Fibroblast of lung (primary cell): ENCODE measurements around the gene IL3. TPM values are rescaled to one million over a fixed set of nuclear protein-coding genes. Genes with fewer than 3 reads are reported as not detected.

Experiments used
- DNase-seq, 2 donors: peaks; one replicate each; pipeline versions ENCODE4 v3.0.0 to v3.0.0-alpha.2; 2010; ENCODE audit warnings: low read depth in 2 of 2
- H2AFZ ChIP-seq: 2 replicates; pipeline ENCODE4 v1.5.1; 2012; ENCODE audit warnings: low read length, control low read depth, inconsistent platforms
- H3K27ac ChIP-seq: 2 replicates; pipeline ENCODE4 v1.5.1; 2011; ENCODE audit warnings: low read length, control low read depth; ENCODE audit not compliant: insufficient read depth
- H3K27me3 ChIP-seq: 2 replicates; pipeline ENCODE4 v1.5.1; 2011; ENCODE audit warnings: mild to moderate bottlenecking, low read length; ENCODE audit not compliant: control insufficient read depth, insufficient read depth
- H3K36me3 ChIP-seq: 2 replicates; pipeline ENCODE4 v1.5.1; 2011; ENCODE audit warnings: low read length; ENCODE audit not compliant: control insufficient read depth, insufficient read depth
- H3K4me1 ChIP-seq: 2 replicates; pipeline ENCODE4 v1.5.1; 2011; ENCODE audit warnings: low read length; ENCODE audit not compliant: control insufficient read depth, insufficient read depth; ENCODE audit errors: extremely low read depth
- H3K4me2 ChIP-seq: 2 replicates; pipeline ENCODE4 v1.5.1; 2011; ENCODE audit warnings: low read length, control low read depth; ENCODE audit not compliant: insufficient read depth; ENCODE audit errors: extremely low read depth
- H3K4me3 ChIP-seq, 4 experiments: fragments of 200-600 bp in 1 of 4; sonication (generic) in 1 of 4; replicated peaks in 1 of 4; 2 replicates each; pipeline ENCODE4 v1.5.1; 2011 to 2016; ENCODE audit warnings: low read length in 4 of 4, low read depth in 3 of 4, mild to moderate bottlenecking in 3 of 4, control low read depth in 2 of 4, inconsistent platforms in 1 of 4, mixed read lengths in 1 of 4; ENCODE audit not compliant: insufficient read depth in 1 of 4; ENCODE audit errors: control extremely low read depth in 1 of 4
- H3K79me2 ChIP-seq: 2 replicates; pipeline ENCODE4 v1.5.1; 2012; ENCODE audit warnings: mild to moderate bottlenecking, low read length, inconsistent platforms; ENCODE audit not compliant: control insufficient read depth, insufficient read depth
- H3K9ac ChIP-seq: 2 replicates; pipeline ENCODE4 v1.5.1; 2011; ENCODE audit warnings: mild to moderate bottlenecking, low read length, control low read depth; ENCODE audit not compliant: insufficient read depth
- H3K9me3 ChIP-seq: 2 replicates; pipeline ENCODE4 v1.5.1; 2012; ENCODE audit warnings: low read depth, low read length; ENCODE audit not compliant: control insufficient read depth, insufficient read depth
- H4K20me1 ChIP-seq: 2 replicates; pipeline ENCODE4 v1.5.1; 2011; ENCODE audit warnings: low read length; ENCODE audit not compliant: control insufficient read depth, insufficient read depth; ENCODE audit errors: extremely low read depth
- EZH2 ChIP-seq: IDR thresholded peaks from 2 replicates; pipeline ENCODE4 v1.5.1; 2012; ENCODE audit warnings: low read length, control low read depth, mild to moderate bottlenecking; ENCODE audit errors: missing control alignments
- polyA plus RNA-seq, 2 donors: library from polyadenylated mRNA; depleted of rRNA in 1 of 2; stranded (reverse) in 1 of 2; unstranded in 1 of 2; fragments of >200 nt; gene quantifications; 2 replicates each; pipeline ENCODE4 v1.2.1, GENCODE V29; 2011 to 2012; ENCODE audit warnings: missing spikeins in 1 of 2
- total RNA-seq: library from RNA; depleted of rRNA; stranded (reverse); fragments of >200 nt; gene quantifications from 2 replicates; pipeline ENCODE4 v1.2.1, GENCODE V29; 2014
- TF ChIP-seq, protein P1 (sequence below), 2 donors: IDR thresholded peaks in 1 of 2; conservative IDR thresholded peaks in 1 of 2; 1 replicate in 1 of 2; 2 replicates in 1 of 2; pipeline ENCODE4 v1.5.1; 2011 to 2012; ENCODE audit warnings: low read length in 2 of 2, control low read depth in 1 of 2, inconsistent platforms in 1 of 2, low read depth in 1 of 2, mild to moderate bottlenecking in 1 of 2

Gene IL3
- total and polyA plus RNA-seq, 2 donors (not counting 1 experiment from before 2014, with no cell fraction given), result not detected

DNA sequence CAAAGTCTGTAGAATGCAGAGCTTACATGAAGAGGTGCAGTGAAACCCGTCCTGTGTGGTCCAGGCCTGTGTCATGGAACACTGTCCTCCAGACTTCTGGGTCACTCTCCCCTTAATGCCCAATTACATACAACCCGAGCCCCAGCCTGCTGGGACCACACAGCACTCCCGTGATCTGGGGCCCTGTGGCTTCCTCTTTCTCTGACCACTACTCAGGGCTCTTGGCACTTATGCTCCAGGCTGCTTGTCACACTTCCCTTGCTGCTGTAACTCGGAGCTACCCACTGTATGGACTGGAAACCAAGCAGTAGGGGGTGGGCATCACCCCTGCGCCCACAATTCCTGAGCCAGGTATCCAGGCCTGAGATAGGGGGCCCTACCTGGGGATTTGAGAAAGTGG is 10.3 kb upstream of the IL3 start:
- no peak overlapping the region for H3K4me3 ChIP-seq
- TF ChIP-seq EZH2, result no peak
- TF ChIP-seq, protein P1, sequence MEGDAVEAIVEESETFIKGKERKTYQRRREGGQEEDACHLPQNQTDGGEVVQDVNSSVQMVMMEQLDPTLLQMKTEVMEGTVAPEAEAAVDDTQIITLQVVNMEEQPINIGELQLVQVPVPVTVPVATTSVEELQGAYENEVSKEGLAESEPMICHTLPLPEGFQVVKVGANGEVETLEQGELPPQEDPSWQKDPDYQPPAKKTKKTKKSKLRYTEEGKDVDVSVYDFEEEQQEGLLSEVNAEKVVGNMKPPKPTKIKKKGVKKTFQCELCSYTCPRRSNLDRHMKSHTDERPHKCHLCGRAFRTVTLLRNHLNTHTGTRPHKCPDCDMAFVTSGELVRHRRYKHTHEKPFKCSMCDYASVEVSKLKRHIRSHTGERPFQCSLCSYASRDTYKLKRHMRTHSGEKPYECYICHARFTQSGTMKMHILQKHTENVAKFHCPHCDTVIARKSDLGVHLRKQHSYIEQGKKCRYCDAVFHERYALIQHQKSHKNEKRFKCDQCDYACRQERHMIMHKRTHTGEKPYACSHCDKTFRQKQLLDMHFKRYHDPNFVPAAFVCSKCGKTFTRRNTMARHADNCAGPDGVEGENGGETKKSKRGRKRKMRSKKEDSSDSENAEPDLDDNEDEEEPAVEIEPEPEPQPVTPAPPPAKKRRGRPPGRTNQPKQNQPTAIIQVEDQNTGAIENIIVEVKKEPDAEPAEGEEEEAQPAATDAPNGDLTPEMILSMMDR (conservative IDR thresholded peaks at IDR 0.05 in 1 of 2, IDR thresholded peaks at IDR 0.05 in 1 of 2; ENCODE audit: low read depth in 1 of 2, low read length in 2 of 2), result no peak
- H3K4me1 ChIP-seq, result no peaks in the 10 kb centered on the region
- H3K36me3 ChIP-seq, result no peaks in the 10 kb centered on the region
- no peak overlapping the region for H2AFZ ChIP-seq
- no peak for DNase-seq
- H3K27me3 ChIP-seq, result peaks cover 12% of the 10 kb centered on the region
- H4K20me1 ChIP-seq, result no peaks in the 10 kb centered on the region
- H3K27ac ChIP-seq, result no peak overlapping the region
- H3K9me3 ChIP-seq, result no peaks in the 10 kb centered on the region
- H3K9ac ChIP-seq, result no peak overlapping the region
- H3K4me2 ChIP-seq, result no peak overlapping the region
- no peaks in the 10 kb centered on the region for H3K79me2 ChIP-seq

DNA sequence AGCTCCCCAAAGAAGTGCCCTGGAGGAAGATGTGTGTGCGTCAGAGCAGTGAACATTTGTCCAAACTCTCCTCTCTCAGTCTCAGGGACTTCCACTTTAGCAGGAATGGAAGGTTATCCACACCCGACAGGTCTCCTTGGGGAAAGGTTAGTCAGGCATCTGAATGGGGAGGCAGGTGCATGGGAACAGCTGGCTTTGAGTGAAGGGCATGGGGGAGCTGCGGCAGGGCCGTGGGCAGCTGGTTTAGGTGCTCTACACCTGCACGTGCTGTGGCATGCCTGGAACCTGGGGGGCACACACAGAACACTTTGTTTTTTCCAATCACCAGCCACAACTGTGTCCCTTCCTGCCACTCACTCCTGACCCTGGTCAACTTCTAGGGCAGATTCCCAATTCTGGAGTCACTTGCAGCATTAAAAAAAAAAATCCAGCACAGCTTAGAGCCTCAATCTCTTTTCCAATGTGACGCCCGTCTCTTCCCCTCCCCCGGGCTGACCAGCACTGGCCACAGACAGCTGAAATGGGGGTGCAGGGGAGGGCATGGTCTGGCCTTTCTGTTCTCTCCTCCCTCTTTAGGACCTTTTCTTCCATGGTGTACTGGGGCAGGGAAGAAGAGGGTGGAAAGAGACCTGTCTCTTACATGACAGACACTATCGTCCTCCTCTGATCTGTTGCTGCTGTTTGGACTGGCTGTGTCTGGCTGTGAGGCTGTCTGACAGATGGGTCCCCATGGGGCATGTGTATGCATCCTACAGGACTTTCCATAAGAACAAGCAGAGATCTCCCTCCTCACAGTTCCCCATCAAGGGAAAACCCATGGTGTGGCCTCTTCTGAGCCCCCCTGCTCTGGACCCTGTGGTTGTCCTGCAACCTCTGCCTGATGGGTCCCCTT is 9.5 kb upstream of the IL3 start:
- Histone ChIP-seq H3K27me3 (peaks cover 12% of the 10 kb centered on the region), H3K4me1 (no peaks in the 10 kb centered on the region), H3K9ac (no peak overlapping the region), H3K4me2 (no peak overlapping the region), H3K27ac (no peak overlapping the region), H2AFZ (no peak overlapping the region), H4K20me1 (no peaks in the 10 kb centered on the region), H3K4me3 (no peak overlapping the region), H3K79me2 (no peaks in the 10 kb centered on the region), H3K36me3 (no peaks in the 10 kb centered on the region), H3K9me3 (no peaks in the 10 kb centered on the region)
- DNase-seq, result no peak
- TF ChIP-seq, protein P1 (conservative IDR thresholded peaks at IDR 0.05 in 1 of 2, IDR thresholded peaks at IDR 0.05 in 1 of 2; ENCODE audit: low read depth in 1 of 2, low read length in 2 of 2), result no peak
- no peak for TF ChIP-seq EZH2

- H3K9me3 ChIP-seq, result no peaks in the 10 kb centered on the region
- no peak overlapping the region for H2AFZ ChIP-seq
- no peak overlapping the region for H3K27ac ChIP-seq
- no peak overlapping the region for H3K9ac ChIP-seq
- no peak overlapping the region for H3K4me2 ChIP-seq
- peaks cover 12% of the 10 kb centered on the region for H3K27me3 ChIP-seq
- H4K20me1 ChIP-seq, result no peaks in the 10 kb centered on the region
- H3K4me1 ChIP-seq, result no peaks in the 10 kb centered on the region
- DNase-seq, result no peak
- TF ChIP-seq EZH2, result no peak
- TF ChIP-seq, protein P1 (conservative IDR thresholded peaks at IDR 0.05 in 1 of 2, IDR thresholded peaks at IDR 0.05 in 1 of 2; ENCODE audit: low read depth in 1 of 2, low read length in 2 of 2), result no peak
- H3K79me2 ChIP-seq, result no peaks in the 10 kb centered on the region
- no peak overlapping the region for H3K4me3 ChIP-seq
- H3K36me3 ChIP-seq, result no peaks in the 10 kb centered on the region
Measured at GRCh38 chr5:132052520-132052919, 7.9 kb upstream of the IL3 start.
